ENCODE measurements around the gene RNF32. TPM values are rescaled to one million over a fixed set of nuclear protein-coding genes. Genes with fewer than 3 reads are reported as not detected.

RNF32 gene
- total RNA-seq, 1 donor from 2014 or later, result 1.9 TPM

DNA sequence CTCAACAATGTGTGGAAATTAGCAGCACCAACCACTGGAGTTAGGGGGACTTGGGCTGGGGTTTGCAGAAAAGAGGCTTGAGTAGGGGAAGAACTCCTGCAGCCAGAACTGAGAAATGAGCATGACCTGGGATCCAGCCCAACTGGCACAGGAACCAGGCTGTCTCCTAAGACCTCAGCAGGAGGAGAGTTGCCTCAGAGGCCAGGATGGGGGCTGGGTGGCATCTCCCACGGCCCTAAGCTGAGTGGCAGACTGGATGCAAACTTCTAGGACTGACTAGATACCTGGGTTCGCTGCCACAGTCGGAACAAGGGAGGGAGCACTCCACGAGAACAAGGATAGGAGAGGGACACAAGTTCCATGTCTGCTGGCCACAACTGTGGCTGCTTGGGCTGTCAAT is 62.6 kb downstream of the RNF32 start:
- H3K27ac ChIP-seq, result no peak overlapping the region
- DNase-seq, result no peak
- intact Hi-C loops (cut with DNase I), result no loop called here
- no peaks in the 10 kb centered on the region for H3K36me3 ChIP-seq
- no peaks in the 10 kb centered on the region for H3K27me3 ChIP-seq
- peak; percentile 30 for ATAC-seq
- no peak overlapping the region for H3K4me3 ChIP-seq
- TF ChIP-seq, protein P1, sequence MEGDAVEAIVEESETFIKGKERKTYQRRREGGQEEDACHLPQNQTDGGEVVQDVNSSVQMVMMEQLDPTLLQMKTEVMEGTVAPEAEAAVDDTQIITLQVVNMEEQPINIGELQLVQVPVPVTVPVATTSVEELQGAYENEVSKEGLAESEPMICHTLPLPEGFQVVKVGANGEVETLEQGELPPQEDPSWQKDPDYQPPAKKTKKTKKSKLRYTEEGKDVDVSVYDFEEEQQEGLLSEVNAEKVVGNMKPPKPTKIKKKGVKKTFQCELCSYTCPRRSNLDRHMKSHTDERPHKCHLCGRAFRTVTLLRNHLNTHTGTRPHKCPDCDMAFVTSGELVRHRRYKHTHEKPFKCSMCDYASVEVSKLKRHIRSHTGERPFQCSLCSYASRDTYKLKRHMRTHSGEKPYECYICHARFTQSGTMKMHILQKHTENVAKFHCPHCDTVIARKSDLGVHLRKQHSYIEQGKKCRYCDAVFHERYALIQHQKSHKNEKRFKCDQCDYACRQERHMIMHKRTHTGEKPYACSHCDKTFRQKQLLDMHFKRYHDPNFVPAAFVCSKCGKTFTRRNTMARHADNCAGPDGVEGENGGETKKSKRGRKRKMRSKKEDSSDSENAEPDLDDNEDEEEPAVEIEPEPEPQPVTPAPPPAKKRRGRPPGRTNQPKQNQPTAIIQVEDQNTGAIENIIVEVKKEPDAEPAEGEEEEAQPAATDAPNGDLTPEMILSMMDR (IDR thresholded peaks at IDR 0.05), result no peak
- H3K4me1 ChIP-seq, result no peaks in the 10 kb centered on the region
- H3K9me3 ChIP-seq, result no peaks in the 10 kb centered on the region

DNA sequence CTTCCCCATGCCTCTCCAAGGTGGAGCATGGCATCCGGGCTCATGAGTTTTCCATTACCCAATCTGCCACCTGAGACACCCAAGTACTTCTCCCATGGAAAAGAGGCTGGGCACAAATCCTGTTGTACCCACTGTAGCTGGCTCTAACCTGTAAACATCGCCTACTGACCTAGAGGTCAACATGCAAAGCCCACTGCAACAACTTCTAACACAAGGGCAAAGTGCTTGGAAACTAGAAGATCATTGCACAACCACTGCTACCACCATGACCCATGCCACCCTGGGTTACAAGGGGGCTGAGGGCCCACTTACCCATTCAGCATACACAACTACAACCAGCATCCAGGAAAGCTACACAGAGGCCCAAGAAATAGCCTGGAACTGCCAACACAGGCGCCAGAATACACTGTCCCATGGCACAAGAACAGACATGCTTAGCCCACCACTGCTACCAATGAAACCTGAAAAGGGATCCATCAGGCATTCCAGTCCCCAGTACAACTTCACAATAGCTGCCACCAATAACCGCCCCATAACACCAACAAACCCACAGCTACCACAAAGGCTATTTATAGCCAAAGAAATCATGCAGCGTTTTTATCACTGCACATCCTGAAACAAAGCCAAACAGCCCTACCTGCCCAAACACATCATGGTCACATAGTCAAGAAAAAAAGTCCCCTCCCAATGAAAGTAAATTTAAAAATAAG is 63.4 kb downstream of the RNF32 start:
- no peak overlapping the region for H3K4me3 ChIP-seq
- no peak overlapping the region for H3K27ac ChIP-seq
- ATAC-seq (no peak), DNase-seq (no peak)
- H3K27me3 ChIP-seq, result no peaks in the 10 kb centered on the region
- H3K36me3 ChIP-seq, result no peaks in the 10 kb centered on the region
- no peaks in the 10 kb centered on the region for H3K9me3 ChIP-seq
- no peaks in the 10 kb centered on the region for H3K4me1 ChIP-seq
- TF ChIP-seq, protein P1 (IDR thresholded peaks at IDR 0.05), result no peak
- intact Hi-C loops (cut with DNase I), result no loop called here

DNA sequence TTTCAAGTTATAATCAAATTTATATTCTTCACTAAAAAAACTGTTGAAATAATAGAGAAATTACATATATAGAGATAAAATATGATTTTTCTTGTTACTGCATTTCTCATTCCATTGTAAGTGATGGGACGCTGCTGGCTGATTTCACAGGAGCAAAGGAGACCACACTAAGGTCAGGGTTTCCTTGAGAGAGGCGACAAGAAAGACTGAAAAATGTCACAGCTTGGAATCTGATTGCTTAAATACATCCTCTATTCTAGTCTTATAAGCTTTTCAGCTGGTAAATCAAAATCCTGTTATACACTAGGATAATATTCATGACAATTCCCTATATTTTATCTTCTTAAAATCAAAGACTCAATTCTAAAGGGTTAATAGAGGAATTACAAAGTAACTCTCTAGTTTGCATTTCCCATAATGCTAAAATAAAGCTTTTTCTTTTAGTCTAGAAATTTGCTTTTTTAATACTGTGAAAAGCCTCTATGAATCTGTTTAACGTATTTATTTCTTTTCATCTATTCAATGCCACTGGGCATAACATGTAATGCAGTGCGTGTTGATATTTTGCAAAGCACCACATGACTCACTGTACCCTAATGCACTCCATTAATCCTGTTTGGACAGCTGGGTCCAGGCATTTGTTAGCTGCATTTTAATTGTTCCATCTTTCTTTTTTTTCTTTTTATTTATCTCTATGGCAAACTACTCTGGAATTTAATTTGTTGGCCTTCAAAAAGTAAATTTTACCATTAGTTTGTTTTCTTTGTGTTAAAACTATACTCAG is 81.7 kb downstream of the RNF32 start:
- ATAC-seq (no peak), DNase-seq (no peak)
- H3K27ac ChIP-seq, result no peak overlapping the region
- peaks cover 3% of the 10 kb centered on the region for H3K4me1 ChIP-seq
- H3K4me3 ChIP-seq, result no peak overlapping the region
- no peaks in the 10 kb centered on the region for H3K9me3 ChIP-seq
- TF ChIP-seq, protein P1 (IDR thresholded peaks at IDR 0.05), result no peak
- intact Hi-C loops (cut with DNase I), result no loop called here
- no peaks in the 10 kb centered on the region for H3K27me3 ChIP-seq
- peaks cover 8% of the 10 kb centered on the region for H3K36me3 ChIP-seq

DNA sequence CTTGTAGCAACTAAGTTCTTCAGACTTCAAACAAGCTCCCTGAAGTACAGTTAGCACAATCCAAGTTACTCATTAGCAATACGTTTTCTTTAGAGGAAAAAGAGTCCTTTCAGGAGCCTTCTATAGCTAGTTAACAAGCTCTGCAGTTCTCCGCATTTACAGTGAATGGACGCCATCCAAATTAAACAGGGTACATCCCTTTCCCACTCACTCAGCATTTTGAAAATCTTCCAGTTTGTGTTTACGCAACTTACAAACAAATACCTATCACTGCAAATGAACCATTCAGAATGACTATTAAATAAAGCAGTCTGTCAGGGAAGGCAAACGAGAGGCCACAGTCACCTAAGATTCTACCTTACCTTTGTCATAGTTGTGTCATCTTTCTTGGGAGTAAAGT is 84.5 kb downstream of the RNF32 start:
- intact Hi-C loops (cut with DNase I), result no loop called here
- TF ChIP-seq, protein P1 (IDR thresholded peaks at IDR 0.05), result no peak
- H3K27ac ChIP-seq, result no peak overlapping the region
- no peaks in the 10 kb centered on the region for H3K36me3 ChIP-seq
- no peaks in the 10 kb centered on the region for H3K9me3 ChIP-seq
- peak overlapping the region; percentile 2 for H3K4me3 ChIP-seq
- ATAC-seq, result no peak
- no peak for DNase-seq
- H3K27me3 ChIP-seq, result no peaks in the 10 kb centered on the region
- peaks cover 3% of the 10 kb centered on the region for H3K4me1 ChIP-seq

DNA sequence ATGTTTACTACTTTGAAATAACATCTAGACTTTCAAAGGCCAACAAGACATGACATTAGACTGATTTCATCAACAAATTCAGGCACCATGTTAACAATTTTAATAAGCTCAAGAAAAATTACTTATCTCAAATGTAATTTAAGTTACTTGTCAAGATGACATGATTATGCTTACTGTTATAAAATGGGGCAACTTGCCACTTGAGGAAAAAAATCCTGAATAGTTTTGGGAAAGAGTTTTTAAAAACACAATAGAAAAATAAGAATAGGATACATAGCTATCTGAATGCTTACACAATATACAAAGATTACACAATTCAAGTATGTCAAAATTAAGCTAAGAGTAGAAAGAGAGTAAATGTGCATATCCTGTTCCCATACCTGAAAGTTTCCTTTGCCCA is 85.4 kb downstream of the RNF32 start:
- H3K4me3 ChIP-seq, result no peak overlapping the region
- ATAC-seq (no peak), DNase-seq (no peak)
- H3K27me3 ChIP-seq, result no peaks in the 10 kb centered on the region
- H3K27ac ChIP-seq, result no peak overlapping the region
- H3K4me1 ChIP-seq, result peaks cover 3% of the 10 kb centered on the region
- no peaks in the 10 kb centered on the region for H3K36me3 ChIP-seq
- intact Hi-C loops (cut with DNase I), result no loop called here
- TF ChIP-seq, protein P1 (IDR thresholded peaks at IDR 0.05), result no peak
- H3K9me3 ChIP-seq, result no peaks in the 10 kb centered on the region

All from upper lobe of right lung (tissue), 1 donor.